GM12878 (cell line): ENCODE measurements around the gene DENND1A. TPM values are rescaled to one million over a fixed set of nuclear protein-coding genes. Genes with fewer than 3 reads are reported as not detected.
A peak's percentile ranks its signal among the peaks of the same experiment; 100 is the strongest.

Source experiments
- ATAC-seq: fragments of 200-7000 bp; cut with Tn5 transposase; 3 replicates; pipeline ENCODE4 v1.9.1; 2020; ENCODE audit warnings: mild to moderate bottlenecking, moderate library complexity
- BruUV-seq: library from RNA; stranded (reverse); fragments of 400-500 nt; replicated peaks from 2 replicates; lab custom pipeline; 2021; lab: Mats Ljungman, UMichigan
- CTCF ChIA-PET: fragments of 300-600 bp; sonication (Branson Sonifier 250); formaldehyde crosslinking; extraction: SDS; loops from one replicate; lab custom pipeline; 2021; ENCODE audit warnings: inconsistent platforms; lab: Yijun Ruan, JAX
- POLR2A ChIA-PET: fragments of 350-600 bp; formaldehyde crosslinking; extraction: SDS; loops from one replicate; lab custom pipeline; 2021; ENCODE audit warnings: inconsistent platforms; lab: Charles Lee
- RAD21 ChIA-PET: fragments of 300-600 bp; sonication (Branson Sonifier 250); formaldehyde crosslinking; loops from one replicate; lab custom pipeline; 2023; ENCODE audit warnings: antibody characterized with exemption; ENCODE audit not compliant: unreplicated experiment; lab: Charles Lee
- SMC1A ChIA-PET: fragments of 300-600 bp; sonication (Branson Sonifier 250); formaldehyde crosslinking; loops from one replicate; lab custom pipeline; 2023; ENCODE audit not compliant: unreplicated experiment, uncharacterized antibody; lab: Charles Lee
- DNase-seq: peaks from one replicate; pipeline ENCODE4 v3.0.0-alpha.2; 2011; ENCODE audit warnings: low read depth, low spot score
- FAIRE-seq: peaks from 3 replicates; lab custom pipeline; 2011; peaks lifted over from hg19 to GRCh38; lab: Jason Lieb, UNC
- H2AFZ ChIP-seq: 2 replicates; pipeline ENCODE4 v1.6.0; 2011; ENCODE audit warnings: low read depth, low read length, control low read depth; ENCODE audit not compliant: control insufficient read depth
- H3K27ac ChIP-seq: 2 replicates; pipeline ENCODE4 v1.5.1; 2011; ENCODE audit warnings: control low read depth; ENCODE audit not compliant: control insufficient read depth, insufficient read depth
- H3K27me3 ChIP-seq, 2 experiments: replicated peaks in 1 of 2; 2 replicates each; pipeline versions ENCODE4 v1.6.0 to v1.6.1; 2011; ENCODE audit warnings: low read length in 1 of 2; ENCODE audit not compliant: control insufficient read depth in 2 of 2, insufficient read depth in 2 of 2
- H3K36me3 ChIP-seq, 2 experiments: 2 replicates each; pipeline ENCODE4 v1.5.1; 2011; ENCODE audit warnings: low read length in 1 of 2; ENCODE audit not compliant: control insufficient read depth in 2 of 2, insufficient read depth in 2 of 2
- H3K4me1 ChIP-seq: 2 replicates; pipeline ENCODE4 v1.6.1; 2011; ENCODE audit warnings: mild to moderate bottlenecking, low read length, moderate library complexity, mixed read lengths; ENCODE audit not compliant: control insufficient read depth, insufficient read depth
- H3K4me2 ChIP-seq: 2 replicates; pipeline ENCODE4 v1.6.0; 2011; ENCODE audit warnings: control low read depth; ENCODE audit not compliant: control insufficient read depth, insufficient read depth
- H3K4me3 ChIP-seq: fragments of 200-600 bp; sonication (generic); 2 replicates; pipeline ENCODE4 v1.5.1; 2016
- H3K79me2 ChIP-seq: 2 replicates; pipeline ENCODE4 v1.6.0; 2011; ENCODE audit warnings: low read length; ENCODE audit not compliant: control insufficient read depth, insufficient read depth
- H3K9ac ChIP-seq: 2 replicates; pipeline ENCODE4 v1.8.0; 2011; ENCODE audit warnings: low read length, control low read depth, mixed read lengths; ENCODE audit not compliant: control insufficient read depth, insufficient read depth
- H3K9me3 ChIP-seq: replicated peaks from 3 replicates; pipeline ENCODE4 v1.5.1; 2011; ENCODE audit warnings: mild to moderate bottlenecking, low read length; ENCODE audit not compliant: control insufficient read depth, insufficient read depth
- H4K20me1 ChIP-seq: 2 replicates; pipeline ENCODE4 v1.6.0; 2011; ENCODE audit not compliant: control insufficient read depth, insufficient read depth
- ESRRA ChIP-seq: IDR thresholded peaks from 2 replicates; pipeline ENCODE4 v1.6.1; 2012; ENCODE audit warnings: mild to moderate bottlenecking, low read length, improper control_type of control experiment
- LARP7 ChIP-seq: fragments of 450-650 bp; IDR thresholded peaks from 2 replicates; pipeline ENCODE4 v1.6.1; 2017; ENCODE audit warnings: mild to moderate bottlenecking
- RFX5 ChIP-seq: IDR thresholded peaks from 2 replicates; pipeline ENCODE4 v1.6.1; 2011; ENCODE audit warnings: low read depth, low read length, improper control_type of control experiment
- SPI1 ChIP-seq: IDR thresholded peaks from 2 replicates; pipeline ENCODE4 v1.6.1; 2011; ENCODE audit warnings: low read depth, mild to moderate bottlenecking, low read length, moderate library complexity, borderline replicate concordance; ENCODE audit not compliant: insufficient read depth
- TBL1XR1 ChIP-seq: IDR thresholded peaks from 2 replicates; pipeline ENCODE4 v1.6.1; 2012; ENCODE audit warnings: low read depth, low read length, improper control_type of control experiment
- USF1 ChIP-seq: IDR thresholded peaks from 2 replicates; pipeline ENCODE4 v1.6.1; 2011; ENCODE audit warnings: borderline replicate concordance, low read depth, mild to moderate bottlenecking, moderate library complexity, mixed read lengths, low read length; ENCODE audit not compliant: insufficient read depth; ENCODE audit errors: extremely low read length
- ZZZ3 ChIP-seq: IDR thresholded peaks from 2 replicates; pipeline ENCODE4 v1.6.1; 2011; ENCODE audit warnings: low read depth; ENCODE audit not compliant: control insufficient read depth, insufficient read length
- WGBS: methylation state at CpG from one replicate; pipeline ENCODE4 v1.1.6; 2016; ENCODE audit warnings: low lambda C conversion rate; ENCODE audit not compliant: insufficient replicate concordance, insufficient coverage; ENCODE audit errors: missing lambda C conversion rate; 5-methylcytosine and 5-hydroxymethylcytosine counted together
- in situ Hi-C: fragments of 300-500 bp; cut with MboI; formaldehyde crosslinking; loops from 9 replicates; pipeline ENCODE4 v1.14.3; 2018; ENCODE audit warnings: mixed read lengths
- intact Hi-C: fragments of 100-400 bp; cut with micrococcal nuclease; formaldehyde crosslinking; loops from one replicate; pipeline ENCODE4 v1.14.2; 2022; ENCODE audit not compliant: unreplicated experiment
- polyA plus RNA-seq, 11 experiments: library from polyadenylated mRNA; depleted of rRNA in 4 of 11; unstranded in 6 of 11; stranded (reverse) in 5 of 11; fragments of >200 nt; fragmentation: Nextera tagmentation in 4 of 11; fragmentation: Illumina TruSeq in 1 of 11; extraction: Ambion mirVana in 4 of 11; extraction: Trizol in 1 of 11; gene quantifications; 1 replicate in 1 of 11; 2 replicates in 10 of 11; pipeline versions ENCODE4 v1.2.1 to v1.2.3, GENCODE V29; 2011 to 2016; ENCODE audit warnings: inconsistent platforms in 2 of 11, missing spikeins in 2 of 11, low read depth in 1 of 11
- total RNA-seq, 4 experiments: library from RNA; depleted of rRNA in 3 of 4; stranded (reverse); fragments of >200 nt in 3 of 4; fragmentation: Illumina TruSeq in 1 of 4; extraction: Trizol in 1 of 4; gene quantifications; 2 replicates each; pipeline versions ENCODE4 v1.2.1 to v1.2.3, GENCODE V29; 2013 to 2021
- TF ChIP-seq, protein P1 (sequence below): fragments of 150-350 bp; IDR thresholded peaks from 2 replicates; pipeline ENCODE4 v1.6.1; 2016; ENCODE audit warnings: low read depth, low read length
- TF ChIP-seq, protein P2 (sequence below): IDR thresholded peaks from 2 replicates; pipeline ENCODE4 v1.6.1; 2012; ENCODE audit warnings: low read length, inconsistent platforms
- TF ChIP-seq, protein P3 (sequence below): fragments of 450-650 bp; formaldehyde crosslinking; IDR thresholded peaks from 2 replicates; pipeline ENCODE4 v1.4.0; 2020; ENCODE audit warnings: mild to moderate bottlenecking, moderate library complexity

DENND1A gene
- total and polyA plus RNA-seq, 10 of the 15 experiments (the other 5 are each of a cell fraction or from before 2014, with no cell fraction given), result 14.1 to 48.6 (median 35.2) TPM

- H3K79me2 ChIP-seq, result no peaks in the 10 kb centered on the region
- in situ Hi-C loops (loop anchor here (5.0 to 10.0 kb wide), 4 partner anchors 33 to 889 kb away; partner anchors contain the start of gene PDCL), intact Hi-C loops (loop anchor here (1.0 to 10.0 kb wide), 2 partner anchors 31 to 359 kb away; no protein-coding TSS in a partner anchor)
- no peak overlapping the region for H3K9ac ChIP-seq
- ChIA-PET RAD21 (interaction anchor here (0.6 to 3.1 kb wide), 8 partner anchors 9 to 993 kb away, joined by 3 to 17 read pairs (median 3); no protein-coding TSS in a partner anchor), CTCF (interaction anchor here (0.6 to 4.3 kb wide), 31 partner anchors 9 to 1198 kb away, joined by 3 to 58 read pairs (median 4); no protein-coding TSS in a partner anchor), POLR2A (interaction anchor here (1.5 kb wide), 1 partner anchor 26 kb away, joined by 3 read pairs; no protein-coding TSS in a partner anchor), SMC1A (interaction anchor here (0.7 to 3.5 kb wide), 7 partner anchors 10 to 271 kb away, joined by 3 to 21 read pairs (median 3); no protein-coding TSS in a partner anchor)
- peak overlapping the region; percentile 31; the same call in 1 of the 2 replicates for H3K4me2 ChIP-seq
- no peak overlapping the region for H2AFZ ChIP-seq
- H3K27ac ChIP-seq, result no peak overlapping the region
- H3K9me3 ChIP-seq, result no peaks in the 10 kb centered on the region
- no peaks in the 10 kb centered on the region for H3K36me3 ChIP-seq
- no peaks in the 10 kb centered on the region for H4K20me1 ChIP-seq
- no peak overlapping the region for H3K4me3 ChIP-seq
- H3K27me3 ChIP-seq, result no peaks in the 10 kb centered on the region; a peak in 1 of 4 replicates
- ATAC-seq (peak; percentile 92), FAIRE-seq (peak; percentile 41), DNase-seq (no peak)
- WGBS, result 7% methylated on average over 19 of the region's 20 CpGs
- peaks cover 5% of the 10 kb centered on the region for H3K4me1 ChIP-seq
- BruUV-seq, result no TSS peak
- TF ChIP-seq SPI1 (no peak), TBL1XR1 (no peak), ESRRA (no peak), USF1 (peak; percentile 74), LARP7 (0 out of 2 replicates have a peak, but pooled peaks have one; percentile 45), RFX5 (no peak), ZZZ3 (no peak)
- TF ChIP-seq, protein P1, sequence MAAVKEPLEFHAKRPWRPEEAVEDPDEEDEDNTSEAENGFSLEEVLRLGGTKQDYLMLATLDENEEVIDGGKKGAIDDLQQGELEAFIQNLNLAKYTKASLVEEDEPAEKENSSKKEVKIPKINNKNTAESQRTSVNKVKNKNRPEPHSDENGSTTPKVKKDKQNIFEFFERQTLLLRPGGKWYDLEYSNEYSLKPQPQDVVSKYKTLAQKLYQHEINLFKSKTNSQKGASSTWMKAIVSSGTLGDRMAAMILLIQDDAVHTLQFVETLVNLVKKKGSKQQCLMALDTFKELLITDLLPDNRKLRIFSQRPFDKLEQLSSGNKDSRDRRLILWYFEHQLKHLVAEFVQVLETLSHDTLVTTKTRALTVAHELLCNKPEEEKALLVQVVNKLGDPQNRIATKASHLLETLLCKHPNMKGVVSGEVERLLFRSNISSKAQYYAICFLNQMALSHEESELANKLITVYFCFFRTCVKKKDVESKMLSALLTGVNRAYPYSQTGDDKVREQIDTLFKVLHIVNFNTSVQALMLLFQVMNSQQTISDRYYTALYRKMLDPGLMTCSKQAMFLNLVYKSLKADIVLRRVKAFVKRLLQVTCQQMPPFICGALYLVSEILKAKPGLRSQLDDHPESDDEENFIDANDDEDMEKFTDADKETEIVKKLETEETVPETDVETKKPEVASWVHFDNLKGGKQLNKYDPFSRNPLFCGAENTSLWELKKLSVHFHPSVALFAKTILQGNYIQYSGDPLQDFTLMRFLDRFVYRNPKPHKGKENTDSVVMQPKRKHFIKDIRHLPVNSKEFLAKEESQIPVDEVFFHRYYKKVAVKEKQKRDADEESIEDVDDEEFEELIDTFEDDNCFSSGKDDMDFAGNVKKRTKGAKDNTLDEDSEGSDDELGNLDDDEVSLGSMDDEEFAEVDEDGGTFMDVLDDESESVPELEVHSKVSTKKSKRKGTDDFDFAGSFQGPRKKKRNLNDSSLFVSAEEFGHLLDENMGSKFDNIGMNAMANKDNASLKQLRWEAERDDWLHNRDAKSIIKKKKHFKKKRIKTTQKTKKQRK, result no peak
- TF ChIP-seq, protein P2, sequence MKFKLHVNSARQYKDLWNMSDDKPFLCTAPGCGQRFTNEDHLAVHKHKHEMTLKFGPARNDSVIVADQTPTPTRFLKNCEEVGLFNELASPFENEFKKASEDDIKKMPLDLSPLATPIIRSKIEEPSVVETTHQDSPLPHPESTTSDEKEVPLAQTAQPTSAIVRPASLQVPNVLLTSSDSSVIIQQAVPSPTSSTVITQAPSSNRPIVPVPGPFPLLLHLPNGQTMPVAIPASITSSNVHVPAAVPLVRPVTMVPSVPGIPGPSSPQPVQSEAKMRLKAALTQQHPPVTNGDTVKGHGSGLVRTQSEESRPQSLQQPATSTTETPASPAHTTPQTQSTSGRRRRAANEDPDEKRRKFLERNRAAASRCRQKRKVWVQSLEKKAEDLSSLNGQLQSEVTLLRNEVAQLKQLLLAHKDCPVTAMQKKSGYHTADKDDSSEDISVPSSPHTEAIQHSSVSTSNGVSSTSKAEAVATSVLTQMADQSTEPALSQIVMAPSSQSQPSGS, result no peak
- TF ChIP-seq, protein P3, sequence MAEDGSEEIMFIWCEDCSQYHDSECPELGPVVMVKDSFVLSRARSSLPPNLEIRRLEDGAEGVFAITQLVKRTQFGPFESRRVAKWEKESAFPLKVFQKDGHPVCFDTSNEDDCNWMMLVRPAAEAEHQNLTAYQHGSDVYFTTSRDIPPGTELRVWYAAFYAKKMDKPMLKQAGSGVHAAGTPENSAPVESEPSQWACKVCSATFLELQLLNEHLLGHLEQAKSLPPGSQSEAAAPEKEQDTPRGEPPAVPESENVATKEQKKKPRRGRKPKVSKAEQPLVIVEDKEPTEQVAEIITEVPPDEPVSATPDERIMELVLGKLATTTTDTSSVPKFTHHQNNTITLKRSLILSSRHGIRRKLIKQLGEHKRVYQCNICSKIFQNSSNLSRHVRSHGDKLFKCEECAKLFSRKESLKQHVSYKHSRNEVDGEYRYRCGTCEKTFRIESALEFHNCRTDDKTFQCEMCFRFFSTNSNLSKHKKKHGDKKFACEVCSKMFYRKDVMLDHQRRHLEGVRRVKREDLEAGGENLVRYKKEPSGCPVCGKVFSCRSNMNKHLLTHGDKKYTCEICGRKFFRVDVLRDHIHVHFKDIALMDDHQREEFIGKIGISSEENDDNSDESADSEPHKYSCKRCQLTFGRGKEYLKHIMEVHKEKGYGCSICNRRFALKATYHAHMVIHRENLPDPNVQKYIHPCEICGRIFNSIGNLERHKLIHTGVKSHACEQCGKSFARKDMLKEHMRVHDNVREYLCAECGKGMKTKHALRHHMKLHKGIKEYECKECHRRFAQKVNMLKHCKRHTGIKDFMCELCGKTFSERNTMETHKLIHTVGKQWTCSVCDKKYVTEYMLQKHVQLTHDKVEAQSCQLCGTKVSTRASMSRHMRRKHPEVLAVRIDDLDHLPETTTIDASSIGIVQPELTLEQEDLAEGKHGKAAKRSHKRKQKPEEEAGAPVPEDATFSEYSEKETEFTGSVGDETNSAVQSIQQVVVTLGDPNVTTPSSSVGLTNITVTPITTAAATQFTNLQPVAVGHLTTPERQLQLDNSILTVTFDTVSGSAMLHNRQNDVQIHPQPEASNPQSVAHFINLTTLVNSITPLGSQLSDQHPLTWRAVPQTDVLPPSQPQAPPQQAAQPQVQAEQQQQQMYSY (CRISPR knock-in tag), result no peak
Measured at GRCh38 chr9:123353984-123354591, 575.8 kb downstream of the DENND1A start.
